ENCODE measurements around the gene ACR. TPM values are rescaled to one million over a fixed set of nuclear protein-coding genes. Genes with fewer than 3 reads are reported as not detected.

ACR gene
- total and polyA plus RNA-seq, 2 experiments from 2014 or later: not detected

DNA sequence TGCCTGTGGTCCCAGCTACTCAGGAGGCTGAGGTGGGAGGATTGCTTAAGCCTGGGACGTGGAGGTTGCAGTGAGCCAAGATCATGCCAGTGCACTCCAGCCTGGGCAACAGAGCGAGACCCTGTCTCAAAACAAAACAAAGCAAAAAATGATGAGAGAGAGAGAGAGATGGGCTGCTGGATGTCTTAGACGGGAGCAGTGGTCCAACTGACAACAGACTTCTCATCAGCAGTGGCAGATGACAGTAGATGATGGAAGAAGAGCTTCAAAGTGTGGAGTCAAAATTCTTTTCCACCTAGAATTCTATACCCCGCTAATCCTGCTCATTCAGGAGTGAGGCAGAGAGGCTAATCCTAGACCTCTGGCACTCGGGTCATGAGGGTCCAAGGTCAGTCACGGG lies 29.0 kb upstream of the ACR start:
- ATAC-seq: no peak
- H3K27ac ChIP-seq (ENCODE audit: low read depth): no peak overlapping the region
- no peak for DNase-seq (ENCODE audit: low spot score)
- H3K36me3 ChIP-seq (ENCODE audit: insufficient read depth): no peaks in the 10 kb centered on the region
- no peaks in the 10 kb centered on the region for H3K4me1 ChIP-seq (ENCODE audit: insufficient read depth)
- no peak overlapping the region for H2AFZ ChIP-seq
- H3K9me2 ChIP-seq (ENCODE audit: insufficient read depth): no peaks in the 10 kb centered on the region
- H4K20me1 ChIP-seq (replicated peaks; ENCODE audit: insufficient read depth): no peaks in the 10 kb centered on the region
- Mint-ChIP-seq H3K4me3 (no peak overlapping the region), H3K4me1 (no peaks in the 10 kb centered on the region), H3K27me3 (ENCODE audit: insufficient read depth, low read depth, poor library complexity) (peaks cover 6% of the 10 kb centered on the region), H3K9me3 (no peaks in the 10 kb centered on the region), H3K27ac (no peak overlapping the region), H3K36me3 (ENCODE audit: low read depth) (no peaks in the 10 kb centered on the region; the same call in 2 of the 3 replicates)
- H3K4me2 ChIP-seq: no peak overlapping the region
- H3F3A ChIP-seq (replicated peaks; ENCODE audit: low read depth): no peaks in the 10 kb centered on the region
- no peaks in the 10 kb centered on the region for H3K27me3 ChIP-seq (ENCODE audit: insufficient read depth)
- no peak overlapping the region for H3K4me3 ChIP-seq
- no peaks in the 10 kb centered on the region for H3K79me2 ChIP-seq (replicated peaks; ENCODE audit: insufficient read depth)
- no peak for TF ChIP-seq NANOG (IDR thresholded peaks at IDR 0.05; ENCODE audit: borderline replicate concordance)
- no peak for TF ChIP-seq STAT1 (IDR thresholded peaks at IDR 0.05; ENCODE audit: unreplicated experiment)
- TF ChIP-seq ZNF331 (CRISPR knock-in tag; IDR thresholded peaks at IDR 0.05; ENCODE audit: low read depth): no peak
- no peak for TF ChIP-seq EZH2phosphoT487 (IDR thresholded peaks at IDR 0.05; ENCODE audit: unreplicated experiment)
- TF ChIP-seq CREB1 (CRISPR knock-in tag; IDR thresholded peaks at IDR 0.05; ENCODE audit: low read depth): no peak
- TF ChIP-seq, protein P1, sequence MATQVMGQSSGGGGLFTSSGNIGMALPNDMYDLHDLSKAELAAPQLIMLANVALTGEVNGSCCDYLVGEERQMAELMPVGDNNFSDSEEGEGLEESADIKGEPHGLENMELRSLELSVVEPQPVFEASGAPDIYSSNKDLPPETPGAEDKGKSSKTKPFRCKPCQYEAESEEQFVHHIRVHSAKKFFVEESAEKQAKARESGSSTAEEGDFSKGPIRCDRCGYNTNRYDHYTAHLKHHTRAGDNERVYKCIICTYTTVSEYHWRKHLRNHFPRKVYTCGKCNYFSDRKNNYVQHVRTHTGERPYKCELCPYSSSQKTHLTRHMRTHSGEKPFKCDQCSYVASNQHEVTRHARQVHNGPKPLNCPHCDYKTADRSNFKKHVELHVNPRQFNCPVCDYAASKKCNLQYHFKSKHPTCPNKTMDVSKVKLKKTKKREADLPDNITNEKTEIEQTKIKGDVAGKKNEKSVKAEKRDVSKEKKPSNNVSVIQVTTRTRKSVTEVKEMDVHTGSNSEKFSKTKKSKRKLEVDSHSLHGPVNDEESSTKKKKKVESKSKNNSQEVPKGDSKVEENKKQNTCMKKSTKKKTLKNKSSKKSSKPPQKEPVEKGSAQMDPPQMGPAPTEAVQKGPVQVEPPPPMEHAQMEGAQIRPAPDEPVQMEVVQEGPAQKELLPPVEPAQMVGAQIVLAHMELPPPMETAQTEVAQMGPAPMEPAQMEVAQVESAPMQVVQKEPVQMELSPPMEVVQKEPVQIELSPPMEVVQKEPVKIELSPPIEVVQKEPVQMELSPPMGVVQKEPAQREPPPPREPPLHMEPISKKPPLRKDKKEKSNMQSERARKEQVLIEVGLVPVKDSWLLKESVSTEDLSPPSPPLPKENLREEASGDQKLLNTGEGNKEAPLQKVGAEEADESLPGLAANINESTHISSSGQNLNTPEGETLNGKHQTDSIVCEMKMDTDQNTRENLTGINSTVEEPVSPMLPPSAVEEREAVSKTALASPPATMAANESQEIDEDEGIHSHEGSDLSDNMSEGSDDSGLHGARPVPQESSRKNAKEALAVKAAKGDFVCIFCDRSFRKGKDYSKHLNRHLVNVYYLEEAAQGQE (IDR thresholded peaks at IDR 0.05; ENCODE audit: unreplicated experiment): no peak
- TF ChIP-seq ZNF462 (CRISPR knock-in tag; IDR thresholded peaks at IDR 0.05): no peak
- TF ChIP-seq ZNF114 (CRISPR knock-in tag; IDR thresholded peaks at IDR 0.05): no peak
